ENCODE data around the gene OPA3.
A peak's percentile ranks its signal among the peaks of the same experiment; 100 is the strongest.

The OPA3 gene

DNA sequence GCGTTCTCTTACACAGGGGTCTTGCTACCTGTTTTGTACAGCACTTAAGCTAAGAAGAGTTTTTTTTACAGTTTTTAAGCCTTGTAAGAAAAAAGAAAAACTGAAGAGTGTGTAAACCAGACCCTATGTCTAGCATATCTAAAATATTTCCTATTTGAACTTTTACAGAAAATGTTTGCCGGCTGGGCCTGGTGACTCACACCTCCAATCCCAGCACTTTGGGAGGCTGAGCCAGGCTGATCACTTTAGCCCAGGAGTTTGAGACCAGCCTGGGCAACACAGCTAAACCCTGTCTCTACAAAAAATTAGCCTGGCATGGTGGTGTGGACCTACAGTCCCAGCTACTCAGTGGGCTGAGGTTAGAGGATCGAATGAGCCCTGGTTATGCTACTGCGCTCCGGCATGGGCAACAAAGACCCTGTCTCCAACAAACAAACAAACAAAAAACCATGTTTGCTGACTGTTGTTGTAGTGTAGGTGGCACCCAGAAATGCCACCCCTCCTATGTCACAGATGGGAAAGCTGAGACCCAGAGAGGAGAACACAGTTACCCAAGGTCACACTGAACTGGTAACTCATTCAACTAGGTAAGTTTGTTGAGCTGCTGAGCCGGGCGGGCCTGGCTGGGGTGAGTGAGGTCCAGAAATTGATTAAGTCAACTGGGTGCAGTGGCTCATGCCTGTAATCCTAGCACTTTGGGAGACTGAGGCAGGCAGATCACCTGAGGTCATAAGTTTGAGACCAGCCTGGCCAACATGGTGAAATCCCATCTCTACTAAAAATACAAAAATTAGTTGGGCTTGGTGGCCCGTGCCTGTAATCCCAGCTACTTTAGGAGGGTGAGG lies 79.2 kb downstream of the OPA3 start:
- DNase-seq (ENCODE audit: low read depth) = no peak
- peak overlapping the region; percentile 95; the same call in 1 of the 2 replicates for H3K4me3 ChIP-seq (ENCODE audit: low read depth, low read length)
- TF ChIP-seq, protein P1, sequence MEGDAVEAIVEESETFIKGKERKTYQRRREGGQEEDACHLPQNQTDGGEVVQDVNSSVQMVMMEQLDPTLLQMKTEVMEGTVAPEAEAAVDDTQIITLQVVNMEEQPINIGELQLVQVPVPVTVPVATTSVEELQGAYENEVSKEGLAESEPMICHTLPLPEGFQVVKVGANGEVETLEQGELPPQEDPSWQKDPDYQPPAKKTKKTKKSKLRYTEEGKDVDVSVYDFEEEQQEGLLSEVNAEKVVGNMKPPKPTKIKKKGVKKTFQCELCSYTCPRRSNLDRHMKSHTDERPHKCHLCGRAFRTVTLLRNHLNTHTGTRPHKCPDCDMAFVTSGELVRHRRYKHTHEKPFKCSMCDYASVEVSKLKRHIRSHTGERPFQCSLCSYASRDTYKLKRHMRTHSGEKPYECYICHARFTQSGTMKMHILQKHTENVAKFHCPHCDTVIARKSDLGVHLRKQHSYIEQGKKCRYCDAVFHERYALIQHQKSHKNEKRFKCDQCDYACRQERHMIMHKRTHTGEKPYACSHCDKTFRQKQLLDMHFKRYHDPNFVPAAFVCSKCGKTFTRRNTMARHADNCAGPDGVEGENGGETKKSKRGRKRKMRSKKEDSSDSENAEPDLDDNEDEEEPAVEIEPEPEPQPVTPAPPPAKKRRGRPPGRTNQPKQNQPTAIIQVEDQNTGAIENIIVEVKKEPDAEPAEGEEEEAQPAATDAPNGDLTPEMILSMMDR (IDR thresholded peaks at IDR 0.05; ENCODE audit: insufficient read depth, low read depth, low read length, missing control alignments) = no peak

GRCh38 chr19:45503909-45504308 lies 80.7 kb downstream of the OPA3 start:
- H3K4me3 ChIP-seq (ENCODE audit: low read depth, low read length) = no peak overlapping the region
- TF ChIP-seq, protein P1 (IDR thresholded peaks at IDR 0.05; ENCODE audit: insufficient read depth, low read depth, low read length, missing control alignments) = no peak
- DNase-seq (ENCODE audit: low read depth) = no peak

DNA sequence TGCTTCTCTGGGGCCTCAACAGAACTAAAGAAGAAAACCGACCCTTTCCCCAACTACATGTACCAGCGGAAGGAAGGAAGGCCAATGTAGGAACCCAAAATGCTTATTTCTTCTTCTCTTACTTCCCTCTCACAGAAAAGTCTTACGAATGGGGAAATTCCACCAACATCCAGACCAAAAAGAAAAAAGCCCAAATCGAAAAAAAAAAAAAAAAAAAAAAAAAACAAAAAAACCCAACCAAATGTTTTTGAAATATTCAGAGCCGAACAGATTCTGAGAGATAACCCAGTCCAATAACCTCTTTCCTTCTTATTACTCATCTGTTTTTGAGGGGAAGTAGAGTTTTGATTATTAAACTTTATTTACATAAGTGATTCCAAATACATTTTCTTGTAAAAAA lies 82.5 kb downstream of the OPA3 start:
- TF ChIP-seq, protein P1 (IDR thresholded peaks at IDR 0.05; ENCODE audit: insufficient read depth, low read depth, low read length, missing control alignments) = no peak
- DNase-seq (ENCODE audit: low read depth) = no peak
- H3K4me3 ChIP-seq (ENCODE audit: low read depth, low read length) = no peak overlapping the region

DNA sequence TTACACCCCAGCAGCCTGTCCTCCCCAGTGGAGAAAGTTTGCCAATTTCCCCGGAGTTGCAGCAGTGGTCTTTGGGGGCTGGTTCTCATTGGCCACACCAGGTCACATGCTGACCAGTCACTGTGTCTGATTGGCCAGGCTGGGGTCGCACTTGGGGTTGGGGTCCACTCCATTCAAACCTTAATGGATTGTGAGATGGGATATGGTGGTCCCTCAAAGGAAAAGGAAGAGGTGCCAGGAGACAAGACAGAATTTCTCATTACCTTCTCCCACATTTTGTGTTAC lies 82.9 kb downstream of the OPA3 start:
- TF ChIP-seq, protein P1 (IDR thresholded peaks at IDR 0.05; ENCODE audit: insufficient read depth, low read depth, low read length, missing control alignments) = no peak
- no peak overlapping the region for H3K4me3 ChIP-seq (ENCODE audit: low read depth, low read length)
- no peak for DNase-seq (ENCODE audit: low read depth)

- TF ChIP-seq, protein P1 (IDR thresholded peaks at IDR 0.05; ENCODE audit: insufficient read depth, low read depth, low read length, missing control alignments) = no peak
- no peak overlapping the region for H3K4me3 ChIP-seq (ENCODE audit: low read depth, low read length)
- no peak for DNase-seq (ENCODE audit: low read depth)
Observed at GRCh38 chr19:45500918-45501729, 83.5 kb downstream of the OPA3 start.

GRCh38 chr19:45499196-45500180 lies 85.1 kb downstream of the OPA3 start:
- TF ChIP-seq, protein P1 (IDR thresholded peaks at IDR 0.05; ENCODE audit: insufficient read depth, low read depth, low read length, missing control alignments) = no peak
- peak overlapping the region; percentile 59 for H3K4me3 ChIP-seq (ENCODE audit: low read depth, low read length)
- peak; percentile 87 for DNase-seq (ENCODE audit: low read depth)
